Stimulated activated CD4-positive, alpha-beta T cell treated with anti-CD3 and anti-CD28 coated beads, Interleukin-4, amount 100 ng/mL, for 1 hour (primary cell): ENCODE data around the gene ZNF106.

Source experiments
- DNase-seq: peaks from one replicate; pipeline ENCODE4 v3.0.0-alpha.2; 2020

The ZNF106 gene

GRCh38 chr15:42364529-42364928 is 126.4 kb downstream of the ZNF106 start:
- no peak for DNase-seq

- no peak for DNase-seq
These were observed 127.0 kb downstream of the ZNF106 start for GRCh38 chr15:42363942-42364341.

GRCh38 chr15:42363487-42363886 is 127.5 kb downstream of the ZNF106 start:
- DNase-seq: no peak
